GM13977 (cell line): ENCODE results near the gene PAM16.

Source experiments
- DNase-seq: peaks from one replicate; pipeline ENCODE4 v3.0.0; 2012; ENCODE audit warnings: low spot score
- CTCF ChIP-seq: IDR thresholded peaks from 2 replicates; pipeline ENCODE4 v1.5.1; 2012; ENCODE audit warnings: mild to moderate bottlenecking, control low read depth; ENCODE audit not compliant: insufficient read depth; ENCODE audit errors: extremely low read depth, missing control alignments
- in situ Hi-C: fragments of 300-500 bp; cut with MboI; formaldehyde crosslinking; loops from one replicate; pipeline ENCODE4 v1.12.0; 2022; ENCODE audit warnings: low sequenced_read_pairs, low pct_unique_long_range_greater_than_20kb, mixed read lengths, inconsistent platforms; ENCODE audit not compliant: unreplicated experiment

PAM16 gene

GRCh38 chr16:4295581-4295980 is 55.5 kb downstream of the PAM16 start:
- in situ Hi-C loops: no loop called here
- no peak for DNase-seq
- no peak for TF ChIP-seq CTCF

GRCh38 chr16:4293822-4294457 is 57.2 kb downstream of the PAM16 start:
- no peak for TF ChIP-seq CTCF
- no peak for DNase-seq
- in situ Hi-C loops: no loop called here

DNA sequence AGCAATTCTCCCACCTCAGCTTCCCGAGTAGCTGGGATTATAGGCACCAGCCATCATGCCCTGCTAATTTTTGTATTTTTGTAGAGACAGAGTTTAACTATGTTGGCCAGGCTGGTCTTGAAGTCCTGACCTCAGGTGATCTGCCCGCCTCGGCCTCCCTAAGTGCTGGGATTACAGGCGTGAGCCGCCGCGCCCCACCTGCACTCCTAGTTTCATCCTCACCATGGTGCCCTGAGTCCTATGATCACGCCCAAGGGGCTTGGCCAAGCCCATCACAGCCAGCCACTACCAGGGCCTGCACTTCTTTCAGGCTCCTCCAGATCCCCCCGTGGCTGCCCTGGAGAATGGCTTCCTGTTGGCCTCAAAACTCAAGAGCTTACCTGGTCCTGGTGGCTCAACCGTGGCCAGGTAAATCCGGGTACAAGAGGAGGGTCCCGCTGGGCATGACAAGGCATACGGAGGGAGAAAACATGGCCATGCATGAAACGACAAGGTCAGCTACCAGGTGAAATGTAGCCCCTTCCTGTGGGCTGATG is 57.9 kb downstream of the PAM16 start:
- in situ Hi-C loops: no loop called here
- no peak for TF ChIP-seq CTCF
- DNase-seq: no peak

DNA sequence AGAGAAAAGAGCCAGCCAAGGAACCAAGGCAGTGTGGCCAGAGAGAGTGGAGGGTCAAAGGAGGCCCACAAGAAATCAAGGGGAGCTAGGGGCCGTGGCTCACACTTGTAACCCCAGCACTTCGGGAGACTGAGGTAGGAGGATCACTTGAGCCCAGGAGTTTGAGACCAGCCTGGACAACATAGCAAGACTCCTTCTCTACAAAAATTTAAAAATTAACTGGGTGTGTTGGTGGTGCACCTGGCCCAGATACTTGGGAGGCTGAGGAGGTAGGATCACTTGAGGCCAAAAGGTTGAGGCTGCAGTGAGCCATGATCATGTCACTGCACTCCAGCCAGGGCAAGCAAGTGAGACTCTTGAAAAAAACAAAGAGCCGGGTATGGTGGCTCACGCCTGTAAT is 59.4 kb downstream of the PAM16 start:
- TF ChIP-seq CTCF: no peak
- no peak for DNase-seq
- in situ Hi-C loops: no loop called here
